Panc1 (cell line): Measurements from ENCODE around the gene APBB2. TPM values are rescaled to one million over a fixed set of nuclear protein-coding genes. Genes with fewer than 3 reads are reported as not detected.

Source experiments
- ATAC-seq: fragments of 200-7000 bp; cut with Tn5 transposase; 2 replicates; pipeline ENCODE4 v1.9.1; 2020; ENCODE audit warnings: mild to moderate bottlenecking, moderate library complexity
- BruUV-seq: library from RNA; stranded (reverse); fragments of 400-500 nt; replicated peaks from 2 replicates; lab custom pipeline; 2021; lab: Mats Ljungman, UMichigan
- CTCF ChIA-PET: fragments of 300-600 bp; sonication (Branson Sonifier 250); formaldehyde crosslinking; loops from one replicate; lab custom pipeline; 2022; ENCODE audit warnings: antibody characterized with exemption; lab: Charles Lee
- POLR2A ChIA-PET: fragments of 300-600 bp; sonication (Branson Sonifier 250); formaldehyde crosslinking; loops from one replicate; lab custom pipeline; 2022; ENCODE audit warnings: antibody characterized with exemption; lab: Charles Lee
- DNase-seq: peaks from one replicate; pipeline ENCODE4 v3.0.0-alpha.2; 2010; ENCODE audit warnings: low read depth, low spot score
- H3K27ac ChIP-seq: 2 replicates; pipeline ENCODE4 v1.5.1; 2011; ENCODE audit warnings: mild to moderate bottlenecking, low read length, inconsistent platforms
- H3K27me3 ChIP-seq: fragments of 200-500 bp; sonication (Bioruptor generic); 2 replicates; pipeline ENCODE4 v1.6.0; 2014; ENCODE audit warnings: low read length, inconsistent platforms; ENCODE audit not compliant: control insufficient read depth, insufficient read depth
- H3K36me3 ChIP-seq: fragments of 200-500 bp; sonication (Bioruptor generic); 2 replicates; pipeline ENCODE4 v1.5.1; 2014; ENCODE audit warnings: inconsistent platforms, mild to moderate bottlenecking, low read length, moderate library complexity; ENCODE audit not compliant: control insufficient read depth, insufficient read depth
- H3K4me1 ChIP-seq: 2 replicates; pipeline ENCODE4 v1.5.1; 2011; ENCODE audit warnings: inconsistent platforms, mild to moderate bottlenecking, low read length, moderate library complexity; ENCODE audit not compliant: control insufficient read depth, insufficient read depth
- H3K4me3 ChIP-seq, 2 experiments: 2 replicates each; pipeline ENCODE4 v1.5.1; 2011 to 2012; ENCODE audit warnings: low read depth in 2 of 2, low read length in 2 of 2, mild to moderate bottlenecking in 2 of 2, inconsistent platforms in 1 of 2, moderate library complexity in 1 of 2
- H3K9me3 ChIP-seq: fragments of 200-500 bp; sonication (Bioruptor generic); 2 replicates; pipeline ENCODE4 v1.5.1; 2014; ENCODE audit warnings: low read depth, mild to moderate bottlenecking, inconsistent platforms, low read length, moderate library complexity; ENCODE audit not compliant: control insufficient read depth, insufficient read depth
- POLR2AphosphoS5 ChIP-seq: IDR thresholded peaks from 2 replicates; pipeline ENCODE4 v1.6.1; 2012; ENCODE audit warnings: mild to moderate bottlenecking, low read depth, low read length, moderate library complexity
- SIN3A ChIP-seq: IDR thresholded peaks from 2 replicates; pipeline ENCODE4 v1.6.1; 2012; ENCODE audit warnings: low read depth, mild to moderate bottlenecking, low read length, moderate library complexity, borderline replicate concordance; ENCODE audit not compliant: insufficient read depth
- TCF7L2 ChIP-seq: IDR thresholded peaks from 2 replicates; pipeline ENCODE4 v1.6.1; 2011; ENCODE audit warnings: mild to moderate bottlenecking, low read depth, low read length, inconsistent platforms
- in situ Hi-C: cut with HindIII; loops from 2 replicates; pipeline ENCODE4 v1.10.0; 2016; ENCODE audit warnings: low sequenced_read_pairs, low pct_unique_long_range_greater_than_20kb
- intact Hi-C: fragments of 100-400 bp; cut with micrococcal nuclease; formaldehyde crosslinking; loops from one replicate; pipeline ENCODE4 v1.10.0; 2022; ENCODE audit not compliant: unreplicated experiment
- total RNA-seq: library from RNA; stranded (reverse); gene quantifications from one replicate; pipeline ENCODE4 v1.2.1, GENCODE V29; 2021; ENCODE audit not compliant: unreplicated experiment
- TF ChIP-seq, protein P1 (sequence below): fragments of 450-650 bp; IDR thresholded peaks from 2 replicates; pipeline ENCODE4 v1.5.1; 2017; ENCODE audit warnings: mild to moderate bottlenecking
- TF ChIP-seq, protein P2 (sequence below), 2 experiments: IDR thresholded peaks; 2 replicates each; pipeline ENCODE4 v1.6.1; 2011 to 2012; ENCODE audit warnings: low read depth in 2 of 2, control low read depth in 1 of 2, low read length in 1 of 2, mild to moderate bottlenecking in 1 of 2, moderate library complexity in 1 of 2; ENCODE audit not compliant: insufficient read depth in 1 of 2

APBB2 gene
- total RNA-seq, 1 experiment from 2014 or later = 27.1 TPM

DNA sequence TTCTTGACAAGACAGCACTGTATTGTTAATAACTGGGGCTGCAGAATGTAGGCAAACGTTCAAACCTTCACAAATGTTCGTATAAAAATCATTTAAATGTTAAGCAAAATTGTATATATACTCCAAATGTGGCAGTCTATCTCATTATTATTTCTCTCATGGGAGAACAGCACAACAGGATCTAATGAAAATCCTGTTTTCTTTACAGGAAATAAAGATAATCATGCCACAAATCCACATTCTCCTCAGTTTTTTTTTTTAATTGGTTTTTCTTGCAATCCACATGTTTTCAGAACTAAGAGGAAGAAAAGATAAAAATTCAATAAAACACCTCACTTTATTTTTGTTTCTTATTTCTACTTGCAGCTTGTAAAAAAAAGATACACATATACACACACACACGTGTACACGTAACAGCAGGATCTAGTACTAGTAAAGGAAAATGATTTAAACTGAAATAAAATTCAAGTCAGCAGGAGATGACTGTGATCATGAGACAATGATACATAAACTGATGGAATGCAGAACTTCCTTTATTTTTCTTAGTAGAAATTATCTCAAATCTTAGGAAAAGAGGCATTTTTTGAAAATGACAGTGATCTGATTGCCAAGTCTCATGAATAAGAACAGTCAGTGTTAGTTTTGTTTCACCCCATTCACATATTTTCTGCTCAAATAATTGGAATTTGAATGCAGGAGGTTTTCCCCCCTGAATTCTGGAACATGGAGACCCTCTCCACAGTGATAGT is 11.3 kb downstream of the APBB2 start:
- in situ Hi-C loops = no loop called here
- no peaks in the 10 kb centered on the region for H3K36me3 ChIP-seq
- H3K27me3 ChIP-seq = no peaks in the 10 kb centered on the region
- H3K9me3 ChIP-seq = no peaks in the 10 kb centered on the region
- H3K27ac ChIP-seq = no peak overlapping the region
- ChIA-PET POLR2A (interaction anchor here (0.6 kb wide), 1 partner anchor 124 kb away, joined by 4 read pairs; no protein-coding TSS in a partner anchor), CTCF (no interaction called here)
- no TSS peak for BruUV-seq
- H3K4me1 ChIP-seq = peaks cover 32% of the 10 kb centered on the region
- TF ChIP-seq, protein P1, sequence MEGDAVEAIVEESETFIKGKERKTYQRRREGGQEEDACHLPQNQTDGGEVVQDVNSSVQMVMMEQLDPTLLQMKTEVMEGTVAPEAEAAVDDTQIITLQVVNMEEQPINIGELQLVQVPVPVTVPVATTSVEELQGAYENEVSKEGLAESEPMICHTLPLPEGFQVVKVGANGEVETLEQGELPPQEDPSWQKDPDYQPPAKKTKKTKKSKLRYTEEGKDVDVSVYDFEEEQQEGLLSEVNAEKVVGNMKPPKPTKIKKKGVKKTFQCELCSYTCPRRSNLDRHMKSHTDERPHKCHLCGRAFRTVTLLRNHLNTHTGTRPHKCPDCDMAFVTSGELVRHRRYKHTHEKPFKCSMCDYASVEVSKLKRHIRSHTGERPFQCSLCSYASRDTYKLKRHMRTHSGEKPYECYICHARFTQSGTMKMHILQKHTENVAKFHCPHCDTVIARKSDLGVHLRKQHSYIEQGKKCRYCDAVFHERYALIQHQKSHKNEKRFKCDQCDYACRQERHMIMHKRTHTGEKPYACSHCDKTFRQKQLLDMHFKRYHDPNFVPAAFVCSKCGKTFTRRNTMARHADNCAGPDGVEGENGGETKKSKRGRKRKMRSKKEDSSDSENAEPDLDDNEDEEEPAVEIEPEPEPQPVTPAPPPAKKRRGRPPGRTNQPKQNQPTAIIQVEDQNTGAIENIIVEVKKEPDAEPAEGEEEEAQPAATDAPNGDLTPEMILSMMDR = no peak
- TF ChIP-seq, protein P2, sequence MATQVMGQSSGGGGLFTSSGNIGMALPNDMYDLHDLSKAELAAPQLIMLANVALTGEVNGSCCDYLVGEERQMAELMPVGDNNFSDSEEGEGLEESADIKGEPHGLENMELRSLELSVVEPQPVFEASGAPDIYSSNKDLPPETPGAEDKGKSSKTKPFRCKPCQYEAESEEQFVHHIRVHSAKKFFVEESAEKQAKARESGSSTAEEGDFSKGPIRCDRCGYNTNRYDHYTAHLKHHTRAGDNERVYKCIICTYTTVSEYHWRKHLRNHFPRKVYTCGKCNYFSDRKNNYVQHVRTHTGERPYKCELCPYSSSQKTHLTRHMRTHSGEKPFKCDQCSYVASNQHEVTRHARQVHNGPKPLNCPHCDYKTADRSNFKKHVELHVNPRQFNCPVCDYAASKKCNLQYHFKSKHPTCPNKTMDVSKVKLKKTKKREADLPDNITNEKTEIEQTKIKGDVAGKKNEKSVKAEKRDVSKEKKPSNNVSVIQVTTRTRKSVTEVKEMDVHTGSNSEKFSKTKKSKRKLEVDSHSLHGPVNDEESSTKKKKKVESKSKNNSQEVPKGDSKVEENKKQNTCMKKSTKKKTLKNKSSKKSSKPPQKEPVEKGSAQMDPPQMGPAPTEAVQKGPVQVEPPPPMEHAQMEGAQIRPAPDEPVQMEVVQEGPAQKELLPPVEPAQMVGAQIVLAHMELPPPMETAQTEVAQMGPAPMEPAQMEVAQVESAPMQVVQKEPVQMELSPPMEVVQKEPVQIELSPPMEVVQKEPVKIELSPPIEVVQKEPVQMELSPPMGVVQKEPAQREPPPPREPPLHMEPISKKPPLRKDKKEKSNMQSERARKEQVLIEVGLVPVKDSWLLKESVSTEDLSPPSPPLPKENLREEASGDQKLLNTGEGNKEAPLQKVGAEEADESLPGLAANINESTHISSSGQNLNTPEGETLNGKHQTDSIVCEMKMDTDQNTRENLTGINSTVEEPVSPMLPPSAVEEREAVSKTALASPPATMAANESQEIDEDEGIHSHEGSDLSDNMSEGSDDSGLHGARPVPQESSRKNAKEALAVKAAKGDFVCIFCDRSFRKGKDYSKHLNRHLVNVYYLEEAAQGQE (IDR thresholded peaks at IDR 0.05; ENCODE audit: insufficient read depth in 1 of 2, low read depth in 2 of 2, low read length in 1 of 2) = no peak
- TF ChIP-seq POLR2AphosphoS5 = no peak
- no peak for TF ChIP-seq TCF7L2
- TF ChIP-seq SIN3A = no peak
- intact Hi-C loops = loop anchor here (10.0 kb wide), 1 partner anchor 58 kb away; no protein-coding TSS in a partner anchor
- no peak overlapping the region for H3K4me3 ChIP-seq
- ATAC-seq = no peak
- no peak for DNase-seq

DNA sequence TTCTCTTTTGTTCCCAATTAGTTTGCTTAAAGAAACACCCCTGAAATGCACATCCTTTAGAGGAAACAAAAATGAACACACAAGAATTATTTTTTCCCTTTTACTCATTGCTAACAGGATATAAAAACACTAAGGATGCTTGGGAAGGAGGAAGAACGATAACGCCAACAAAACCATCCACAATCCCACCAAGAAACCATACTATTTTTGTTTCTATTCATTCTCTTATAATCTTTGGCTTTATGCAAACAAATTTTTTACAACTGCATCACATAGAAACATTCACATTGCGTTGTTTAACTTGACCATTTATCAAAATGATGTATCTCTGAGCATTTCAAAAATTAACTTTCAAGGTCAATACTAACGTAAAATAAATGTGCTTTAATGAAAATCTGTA is 12.0 kb downstream of the APBB2 start:
- Histone ChIP-seq H3K27ac (no peak overlapping the region), H3K27me3 (no peaks in the 10 kb centered on the region), H3K4me3 (no peak overlapping the region), H3K9me3 (no peaks in the 10 kb centered on the region), H3K4me1 (peaks cover 29% of the 10 kb centered on the region), H3K36me3 (no peaks in the 10 kb centered on the region)
- no peak for ATAC-seq
- intact Hi-C loops = loop anchor here (10.0 kb wide), 1 partner anchor 58 kb away; no protein-coding TSS in a partner anchor
- in situ Hi-C loops = no loop called here
- no peak for TF ChIP-seq POLR2AphosphoS5
- TF ChIP-seq TCF7L2 = no peak
- TF ChIP-seq, protein P2 (IDR thresholded peaks at IDR 0.05; ENCODE audit: insufficient read depth in 1 of 2, low read depth in 2 of 2, low read length in 1 of 2) = no peak
- TF ChIP-seq SIN3A = no peak
- TF ChIP-seq, protein P1 = no peak
- CTCF ChIA-PET = no interaction called here
- no peak for DNase-seq
- POLR2A ChIA-PET = no interaction called here
- BruUV-seq = no TSS peak
